Neural cell (in vitro differentiated cells): ENCODE data around the gene DNAJC10. TPM values are rescaled to one million over a fixed set of nuclear protein-coding genes. Genes with fewer than 3 reads are reported as not detected.

Source experiments
- H2AFZ ChIP-seq: fragments of 200-600, 300-800 bp; sonication (generic), shearing (Covaris generic); 2 replicates; pipeline ENCODE4 v1.6.0; 2014; ENCODE audit warnings: low read depth, mild to moderate bottlenecking, antibody characterized with exemption, low read length, moderate library complexity
- H3F3A ChIP-seq: fragments of 200-600 bp; shearing (Covaris generic); 2 replicates; pipeline ENCODE4 v1.6.1; 2016; ENCODE audit warnings: mild to moderate bottlenecking, moderate library complexity, mixed read lengths, antibody characterized with exemption, low read length; ENCODE audit not compliant: insufficient read depth, poor library complexity, severe bottlenecking
- H3K27ac ChIP-seq: fragments of 200-600, 300-800 bp; sonication (generic), shearing (Covaris generic); 2 replicates; pipeline ENCODE4 v1.5.1; 2014; ENCODE audit warnings: mild to moderate bottlenecking, low read length, moderate library complexity
- H3K27me3 ChIP-seq: fragments of 300-800, 200-600 bp; sonication (generic), shearing (Covaris generic); 2 replicates; pipeline ENCODE4 v1.6.0; 2014; ENCODE audit warnings: mild to moderate bottlenecking, low read depth, low read length, moderate library complexity; ENCODE audit not compliant: insufficient read depth
- H3K36me3 ChIP-seq: fragments of 300-800, 200-600 bp; sonication (generic), shearing (Covaris generic); 2 replicates; pipeline ENCODE4 v1.5.1; 2014; ENCODE audit warnings: mild to moderate bottlenecking, antibody characterized with exemption, low read length, moderate library complexity; ENCODE audit not compliant: insufficient read depth
- H3K4me2 ChIP-seq: fragments of 300-800, 200-600 bp; sonication (generic), shearing (Covaris generic); 2 replicates; pipeline ENCODE4 v1.6.0; 2014; ENCODE audit warnings: mild to moderate bottlenecking, low read length
- H3K4me3 ChIP-seq: fragments of 300-800, 200-600 bp; sonication (generic), shearing (Covaris generic); 2 replicates; pipeline ENCODE4 v1.5.1; 2014; ENCODE audit warnings: mild to moderate bottlenecking, low read length, moderate library complexity
- H3K79me2 ChIP-seq: fragments of 200-600 bp; shearing (Covaris generic); replicated peaks from 2 replicates; pipeline ENCODE4 v1.6.0; 2014; ENCODE audit warnings: mild to moderate bottlenecking, low read length, moderate library complexity; ENCODE audit not compliant: insufficient read depth
- H3K9ac ChIP-seq: fragments of 300-800, 200-600 bp; sonication (generic), shearing (Covaris generic); 2 replicates; pipeline ENCODE4 v1.6.1; 2016; ENCODE audit warnings: mild to moderate bottlenecking, low read length, mixed read lengths
- H3K9me2 ChIP-seq: fragments of 200-600 bp; shearing (Covaris generic); 2 replicates; pipeline ENCODE4 v1.6.1; 2016; ENCODE audit warnings: mild to moderate bottlenecking, low read length, mixed read lengths; ENCODE audit not compliant: insufficient read depth
- H3K9me3 ChIP-seq: fragments of 200-600, 300-800 bp; sonication (generic), shearing (Covaris generic); 2 replicates; pipeline ENCODE4 v1.6.1; 2016; ENCODE audit warnings: mild to moderate bottlenecking, mixed run types, low read length, moderate library complexity, mixed read lengths
- H4K20me1 ChIP-seq: fragments of 200-600 bp; shearing (Covaris generic); 2 replicates; pipeline ENCODE4 v1.6.1; 2016; ENCODE audit warnings: mild to moderate bottlenecking, mixed run types; ENCODE audit not compliant: insufficient read depth
- CTCF ChIP-seq: fragments of 450-650 bp; IDR thresholded peaks from 2 replicates; pipeline ENCODE4 v1.5.1; 2014; ENCODE audit warnings: antibody characterized with exemption, mild to moderate bottlenecking, moderate library complexity; ENCODE audit not compliant: poor library complexity, severe bottlenecking
- EP300 ChIP-seq: fragments of 450-650 bp; conservative IDR thresholded peaks from 2 replicates; pipeline ENCODE4 v1.6.1; 2014; ENCODE audit warnings: antibody characterized with exemption, mild to moderate bottlenecking, moderate library complexity; ENCODE audit not compliant: poor library complexity, severe bottlenecking
- EZH2 ChIP-seq: fragments of 200-600, 300-800 bp; shearing (Covaris generic), sonication (generic); IDR thresholded peaks from 2 replicates; pipeline ENCODE4 v1.6.1; 2014; ENCODE audit warnings: antibody characterized with exemption, low read length, borderline replicate concordance, mild to moderate bottlenecking; ENCODE audit not compliant: insufficient read depth, poor library complexity, severe bottlenecking
- MXI1 ChIP-seq: fragments of 450-650 bp; conservative IDR thresholded peaks from 2 replicates; pipeline ENCODE4 v1.6.1; 2014; ENCODE audit warnings: antibody characterized with exemption, mild to moderate bottlenecking; ENCODE audit not compliant: poor library complexity, severe bottlenecking
- POLR2AphosphoS5 ChIP-seq: IDR thresholded peaks from 2 replicates; pipeline ENCODE4 v1.6.1; 2012
- RAD21 ChIP-seq: fragments of 450-650 bp; conservative IDR thresholded peaks from 2 replicates; pipeline ENCODE4 v1.6.1; 2014; ENCODE audit warnings: antibody characterized with exemption, mild to moderate bottlenecking, moderate library complexity
- REST ChIP-seq: IDR thresholded peaks from 2 replicates; pipeline ENCODE4 v1.6.1; 2012; ENCODE audit warnings: borderline replicate concordance
- SMC3 ChIP-seq: fragments of 450-650 bp; conservative IDR thresholded peaks from 2 replicates; pipeline ENCODE4 v1.6.1; 2014; ENCODE audit warnings: antibody characterized with exemption, mild to moderate bottlenecking, moderate library complexity; ENCODE audit not compliant: poor library complexity
- TAF1 ChIP-seq: IDR thresholded peaks from 2 replicates; pipeline ENCODE4 v1.6.1; 2012; ENCODE audit warnings: low read depth
- polyA plus RNA-seq: library from polyadenylated mRNA; depleted of rRNA; stranded (reverse); fragments of >200 nt; gene quantifications from 2 replicates; pipeline ENCODE4 v1.2.3, GENCODE V29; 2014

The DNAJC10 gene
- polyA plus RNA-seq, 1 donor from 2014 or later = 92.5 TPM

GRCh38 chr2:182819412-182819811 is 103.4 kb downstream of the DNAJC10 start:
- Histone ChIP-seq H3K4me2 (no peak overlapping the region), H3K36me3 (no peaks in the 10 kb centered on the region), H3K9me2 (no peaks in the 10 kb centered on the region), H3K79me2 (no peaks in the 10 kb centered on the region), H2AFZ (no peak overlapping the region), H3K4me3 (no peak overlapping the region), H3K27me3 (no peaks in the 10 kb centered on the region), H3F3A (no peaks in the 10 kb centered on the region), H3K9ac (no peak overlapping the region), H3K27ac (no peak overlapping the region), H3K9me3 (no peaks in the 10 kb centered on the region), H4K20me1 (no peaks in the 10 kb centered on the region)
- TF ChIP-seq TAF1 (no peak), RAD21 (no peak), EZH2 (no peak), EP300 (no peak), SMC3 (no peak), MXI1 (no peak), POLR2AphosphoS5 (no peak), REST (no peak), CTCF (no peak)

DNA sequence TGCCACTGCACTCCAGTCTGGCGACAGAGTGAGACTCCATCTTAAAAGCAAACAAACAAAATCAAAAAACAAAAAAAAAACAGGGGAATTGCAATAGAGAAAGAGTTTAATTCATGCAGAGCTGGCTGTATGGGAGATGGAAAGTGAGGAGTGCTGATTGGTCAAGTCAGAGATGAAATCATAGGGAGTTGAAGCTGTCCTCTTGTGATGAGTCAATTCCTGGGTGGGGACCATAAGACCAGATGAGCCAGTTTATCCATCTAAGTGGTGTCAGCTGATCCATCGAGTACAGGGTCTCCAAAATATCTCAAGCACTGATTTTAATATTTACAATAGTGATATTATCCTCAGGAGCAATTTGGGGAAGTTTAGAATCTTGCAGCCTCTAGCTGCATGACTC is 105.1 kb downstream of the DNAJC10 start:
- no peak overlapping the region for H3K4me2 ChIP-seq
- TF ChIP-seq RAD21 = no peak
- no peaks in the 10 kb centered on the region for H3K9me3 ChIP-seq
- H3K27ac ChIP-seq = no peak overlapping the region
- H3K9ac ChIP-seq = no peak overlapping the region
- no peak overlapping the region for H3K4me3 ChIP-seq
- H3K9me2 ChIP-seq = no peaks in the 10 kb centered on the region
- no peaks in the 10 kb centered on the region for H3K36me3 ChIP-seq
- H2AFZ ChIP-seq = no peak overlapping the region
- H3F3A ChIP-seq = no peaks in the 10 kb centered on the region
- H4K20me1 ChIP-seq = no peaks in the 10 kb centered on the region
- no peaks in the 10 kb centered on the region for H3K27me3 ChIP-seq
- no peaks in the 10 kb centered on the region for H3K79me2 ChIP-seq

GRCh38 chr2:182822733-182823132 is 106.7 kb downstream of the DNAJC10 start:
- H3K36me3 ChIP-seq = no peaks in the 10 kb centered on the region
- H3K9me3 ChIP-seq = no peaks in the 10 kb centered on the region
- no peak overlapping the region for H3K27ac ChIP-seq
- no peaks in the 10 kb centered on the region for H3K9me2 ChIP-seq
- H3K4me2 ChIP-seq = no peak overlapping the region
- TF ChIP-seq SMC3 (no peak), POLR2AphosphoS5 (no peak), RAD21 (no peak), TAF1 (no peak), EP300 (no peak), EZH2 (no peak), MXI1 (no peak), CTCF (no peak), REST (no peak)
- H3K27me3 ChIP-seq = no peaks in the 10 kb centered on the region
- no peak overlapping the region for H3K4me3 ChIP-seq
- H4K20me1 ChIP-seq = no peaks in the 10 kb centered on the region
- H2AFZ ChIP-seq = no peak overlapping the region
- no peaks in the 10 kb centered on the region for H3K79me2 ChIP-seq
- no peak overlapping the region for H3K9ac ChIP-seq
- no peaks in the 10 kb centered on the region for H3F3A ChIP-seq
